NB4 (cell line): ENCODE results near the gene ELAVL1.

ENCODE experiments used
- CTCF ChIP-seq: IDR thresholded peaks from one replicate; pipeline ENCODE4 v1.5.1; 2012; ENCODE audit warnings: low read depth, low read length
- POLR2A ChIP-seq: IDR thresholded peaks from 2 replicates; pipeline ENCODE4 v1.6.1; 2011; ENCODE audit warnings: mild to moderate bottlenecking; ENCODE audit not compliant: insufficient read length; ENCODE audit errors: extremely low read depth

- no peak for TF ChIP-seq CTCF
- no peak for TF ChIP-seq POLR2A
Observed at GRCh38 chr19:7955696-7956095, 49.7 kb downstream of the ELAVL1 start.
